ENCODE measurements around the gene KANSL1.
A peak's percentile ranks its signal among the peaks of the same experiment; 100 is the strongest.

KANSL1 gene

DNA sequence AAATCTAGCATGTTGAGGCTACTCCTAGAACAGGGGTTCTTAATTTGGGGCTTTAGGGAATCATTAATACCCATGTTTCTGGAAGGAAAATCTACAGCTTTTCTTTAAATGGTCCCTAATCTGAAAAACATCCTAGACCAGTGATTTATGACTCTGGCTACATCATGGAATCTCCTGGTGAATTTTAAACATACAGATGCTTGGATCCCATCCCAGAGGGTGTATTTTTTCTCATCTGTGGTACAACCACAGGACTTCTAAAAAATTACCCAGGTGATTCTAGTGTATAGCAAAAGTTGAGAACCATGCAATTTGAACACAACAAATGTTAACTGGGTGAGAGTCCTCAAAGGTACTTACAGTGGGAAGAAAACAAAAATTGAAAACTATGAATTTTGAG, 41.5 kb downstream of the KANSL1 start:
- Mint-ChIP-seq H3K9me3 (no peaks in the 10 kb centered on the region), H3K4me1 (ENCODE audit: low read depth) (peaks cover 67% of the 10 kb centered on the region), H3K27ac (no peak overlapping the region), H3K36me3 (ENCODE audit: low read depth) (peaks cover 20% of the 10 kb centered on the region), H3K4me3 (no peak overlapping the region), H3K27me3 (no peaks in the 10 kb centered on the region)
- intact Hi-C loops (cut with micrococcal nuclease): loop anchor here (5.0 kb wide), 1 partner anchor 36 kb away; no protein-coding TSS in a partner anchor

- H3K27ac Mint-ChIP-seq: no peak overlapping the region
- peaks cover 65% of the 10 kb centered on the region for H3K4me1 Mint-ChIP-seq (ENCODE audit: low read depth)
- no peaks in the 10 kb centered on the region for H3K27me3 Mint-ChIP-seq
- intact Hi-C loops (cut with micrococcal nuclease): loop anchor here (5.0 kb wide), 1 partner anchor 37 kb away; no protein-coding TSS in a partner anchor
- no peaks in the 10 kb centered on the region for H3K9me3 Mint-ChIP-seq
- H3K4me3 Mint-ChIP-seq: no peak overlapping the region
- peaks cover 20% of the 10 kb centered on the region for H3K36me3 Mint-ChIP-seq (ENCODE audit: low read depth)
Observed at GRCh38 chr17:46150216-46150963, 42.8 kb downstream of the KANSL1 start.

GRCh38 chr17:46148247-46148646, 45.0 kb downstream of the KANSL1 start:
- intact Hi-C loops (cut with micrococcal nuclease): no loop called here
- no peak overlapping the region for H3K4me3 Mint-ChIP-seq
- H3K36me3 Mint-ChIP-seq (ENCODE audit: low read depth): peaks cover 20% of the 10 kb centered on the region
- H3K4me1 Mint-ChIP-seq (ENCODE audit: low read depth): peaks cover 72% of the 10 kb centered on the region
- H3K27ac Mint-ChIP-seq: peak overlapping the region; percentile 17
- no peaks in the 10 kb centered on the region for H3K9me3 Mint-ChIP-seq
- no peaks in the 10 kb centered on the region for H3K27me3 Mint-ChIP-seq

GRCh38 chr17:46147296-46147695, 45.9 kb downstream of the KANSL1 start:
- Mint-ChIP-seq H3K36me3 (ENCODE audit: low read depth) (peaks cover 20% of the 10 kb centered on the region), H3K27me3 (no peaks in the 10 kb centered on the region), H3K4me3 (no peak overlapping the region), H3K4me1 (ENCODE audit: low read depth) (peaks cover 70% of the 10 kb centered on the region), H3K27ac (no peak overlapping the region), H3K9me3 (no peaks in the 10 kb centered on the region)
- intact Hi-C loops (cut with micrococcal nuclease): no loop called here

GRCh38 chr17:46144246-46144645, 49.0 kb downstream of the KANSL1 start:
- H3K27me3 Mint-ChIP-seq: no peaks in the 10 kb centered on the region
- H3K36me3 Mint-ChIP-seq (ENCODE audit: low read depth): peaks cover 20% of the 10 kb centered on the region
- no peak overlapping the region for H3K4me3 Mint-ChIP-seq
- peaks cover 80% of the 10 kb centered on the region for H3K4me1 Mint-ChIP-seq (ENCODE audit: low read depth)
- no peak overlapping the region for H3K27ac Mint-ChIP-seq
- H3K9me3 Mint-ChIP-seq: no peaks in the 10 kb centered on the region
- intact Hi-C loops (cut with micrococcal nuclease): no loop called here

DNA sequence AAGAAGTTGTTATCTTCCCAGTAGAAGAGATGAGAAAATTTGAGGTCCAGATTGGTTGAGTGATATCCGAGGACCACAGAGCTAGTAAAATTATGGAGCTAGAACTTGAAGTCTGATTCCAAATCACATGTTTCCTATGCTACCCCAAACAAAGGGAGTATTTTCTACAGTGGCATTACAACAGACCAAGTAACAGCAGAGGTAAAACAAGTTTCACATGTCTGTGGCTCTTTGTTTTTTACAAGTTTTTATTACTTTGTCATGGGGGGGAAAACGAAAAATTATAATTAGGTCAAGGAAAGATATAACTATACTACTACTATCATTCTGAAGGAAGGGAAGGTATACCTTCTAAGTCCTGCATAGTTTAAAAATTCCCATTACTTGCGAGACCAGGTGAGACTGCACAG, 49.4 kb downstream of the KANSL1 start:
- no peak overlapping the region for H3K27ac Mint-ChIP-seq
- peaks cover 82% of the 10 kb centered on the region for H3K4me1 Mint-ChIP-seq (ENCODE audit: low read depth)
- H3K9me3 Mint-ChIP-seq: no peaks in the 10 kb centered on the region
- H3K4me3 Mint-ChIP-seq: no peak overlapping the region
- peaks cover 16% of the 10 kb centered on the region for H3K36me3 Mint-ChIP-seq (ENCODE audit: low read depth)
- intact Hi-C loops (cut with micrococcal nuclease): no loop called here
- H3K27me3 Mint-ChIP-seq: no peaks in the 10 kb centered on the region

DNA sequence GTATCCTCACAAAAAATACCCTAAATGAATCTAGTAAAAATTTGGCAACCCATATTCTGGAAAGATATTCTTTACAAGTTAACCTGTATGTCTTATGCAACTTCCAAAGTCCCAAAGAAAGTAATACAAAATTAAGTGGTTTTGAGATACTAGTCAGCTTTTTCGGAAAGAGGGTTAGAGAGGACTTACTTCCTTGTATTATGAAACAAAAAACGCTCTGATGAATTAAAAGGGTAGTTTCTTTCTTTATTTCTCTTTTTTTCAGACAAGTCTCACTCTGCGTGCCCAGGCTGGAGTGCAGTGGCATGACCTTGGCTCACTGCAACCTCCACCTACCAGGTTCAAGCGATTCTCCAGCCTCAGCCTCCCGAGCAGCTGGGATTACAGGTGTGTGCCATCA, 51.6 kb downstream of the KANSL1 start:
- peaks cover 92% of the 10 kb centered on the region for H3K4me1 Mint-ChIP-seq (ENCODE audit: low read depth)
- H3K27ac Mint-ChIP-seq: peak overlapping the region; percentile 69
- no peaks in the 10 kb centered on the region for H3K27me3 Mint-ChIP-seq
- intact Hi-C loops (cut with micrococcal nuclease): no loop called here
- no peaks in the 10 kb centered on the region for H3K36me3 Mint-ChIP-seq (ENCODE audit: low read depth)
- H3K9me3 Mint-ChIP-seq: no peaks in the 10 kb centered on the region
- peak overlapping the region; percentile 6 for H3K4me3 Mint-ChIP-seq

DNA sequence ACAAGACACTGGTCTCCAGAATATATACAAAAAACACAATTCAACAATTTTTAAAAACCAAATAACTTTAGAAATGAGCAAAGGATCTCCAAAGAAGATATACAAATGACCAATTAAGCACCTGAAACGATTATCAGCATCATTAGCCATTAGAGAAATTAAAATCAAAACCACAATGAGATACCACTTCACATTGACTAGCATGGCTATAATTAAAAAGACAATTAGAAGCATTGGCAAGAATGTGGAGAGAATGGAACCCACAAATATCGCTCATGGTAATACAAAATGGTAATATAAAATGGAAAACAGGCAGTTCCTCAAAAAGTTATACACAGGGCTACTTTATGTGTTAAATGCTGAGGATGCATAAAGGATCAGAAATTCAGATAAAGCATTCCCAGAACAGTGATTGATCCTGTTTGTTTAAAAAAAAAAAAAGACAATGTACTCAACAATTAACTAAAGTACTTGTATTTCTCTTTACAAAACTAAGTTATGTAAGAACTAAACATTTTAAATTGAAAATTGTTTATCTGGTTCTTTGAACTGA, 52.5 kb downstream of the KANSL1 start:
- intact Hi-C loops (cut with micrococcal nuclease): no loop called here
- no peak overlapping the region for H3K27ac Mint-ChIP-seq
- no peaks in the 10 kb centered on the region for H3K27me3 Mint-ChIP-seq
- H3K4me1 Mint-ChIP-seq (ENCODE audit: low read depth): peaks cover 93% of the 10 kb centered on the region
- H3K36me3 Mint-ChIP-seq (ENCODE audit: low read depth): no peaks in the 10 kb centered on the region
- H3K4me3 Mint-ChIP-seq: no peak overlapping the region
- H3K9me3 Mint-ChIP-seq: no peaks in the 10 kb centered on the region

DNA sequence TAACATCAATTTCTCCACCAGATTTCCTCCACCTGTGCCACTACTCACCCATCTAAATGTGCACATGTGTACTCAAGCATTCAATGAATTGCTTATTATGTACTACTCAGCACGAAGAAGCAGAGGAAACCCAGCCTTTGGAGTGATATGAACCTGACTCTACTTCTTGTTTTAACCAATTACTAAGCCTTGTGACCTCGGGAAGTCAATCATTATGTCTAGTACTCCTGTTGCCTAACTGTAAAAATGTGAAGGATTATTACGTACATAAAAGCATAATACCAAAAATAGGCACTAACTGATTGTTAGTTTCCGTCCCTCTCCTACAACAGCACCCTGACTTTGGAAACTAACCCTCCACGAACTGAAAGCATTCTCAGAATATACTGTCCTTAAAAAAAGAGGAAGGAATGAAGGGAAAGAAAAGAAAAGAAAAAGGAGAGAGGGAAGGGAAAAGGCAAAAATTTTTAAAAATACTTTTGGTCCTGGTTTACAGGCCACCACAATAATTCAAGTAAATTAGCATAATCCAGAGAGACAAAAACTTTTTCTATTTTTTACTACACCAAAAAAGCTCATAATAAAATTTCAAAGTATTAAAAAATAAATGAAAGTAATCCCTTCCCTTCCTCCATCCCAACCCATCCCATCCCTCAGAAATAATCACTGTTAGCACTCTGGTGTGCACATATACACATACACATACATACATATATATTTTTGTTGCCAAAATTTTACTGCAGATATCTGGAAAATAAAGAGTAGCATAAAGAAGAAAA, 53.6 kb downstream of the KANSL1 start:
- Mint-ChIP-seq H3K9me3 (no peaks in the 10 kb centered on the region), H3K27me3 (no peaks in the 10 kb centered on the region), H3K4me1 (ENCODE audit: low read depth) (peaks cover 85% of the 10 kb centered on the region), H3K4me3 (peak overlapping the region; percentile 40), H3K27ac (peak overlapping the region; percentile 35), H3K36me3 (ENCODE audit: low read depth) (no peaks in the 10 kb centered on the region)
- intact Hi-C loops (cut with micrococcal nuclease): no loop called here

DNA sequence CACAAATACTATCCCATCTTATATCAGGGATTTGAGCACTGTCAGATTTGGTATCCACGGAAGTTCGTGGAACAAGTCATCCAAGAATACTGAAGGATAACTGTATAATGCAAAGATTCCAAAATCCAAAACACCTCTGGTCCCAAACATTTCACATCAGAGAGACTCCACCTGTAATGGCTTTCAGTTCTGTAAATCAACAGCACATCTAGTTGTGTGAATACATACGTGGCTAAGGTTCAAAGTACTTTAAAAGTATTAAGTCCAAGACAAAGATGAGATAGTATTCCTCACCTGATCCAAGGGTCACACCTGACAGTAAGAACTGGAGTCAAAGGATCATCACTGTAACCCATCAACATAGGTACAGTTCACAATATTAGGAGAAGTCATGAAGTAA, 54.8 kb downstream of the KANSL1 start:
- Mint-ChIP-seq H3K9me3 (no peaks in the 10 kb centered on the region), H3K4me1 (ENCODE audit: low read depth) (peaks cover 83% of the 10 kb centered on the region), H3K27me3 (no peaks in the 10 kb centered on the region), H3K36me3 (ENCODE audit: low read depth) (peaks cover 1% of the 10 kb centered on the region), H3K27ac (no peak overlapping the region), H3K4me3 (no peak overlapping the region)
- intact Hi-C loops (cut with micrococcal nuclease): no loop called here

DNA sequence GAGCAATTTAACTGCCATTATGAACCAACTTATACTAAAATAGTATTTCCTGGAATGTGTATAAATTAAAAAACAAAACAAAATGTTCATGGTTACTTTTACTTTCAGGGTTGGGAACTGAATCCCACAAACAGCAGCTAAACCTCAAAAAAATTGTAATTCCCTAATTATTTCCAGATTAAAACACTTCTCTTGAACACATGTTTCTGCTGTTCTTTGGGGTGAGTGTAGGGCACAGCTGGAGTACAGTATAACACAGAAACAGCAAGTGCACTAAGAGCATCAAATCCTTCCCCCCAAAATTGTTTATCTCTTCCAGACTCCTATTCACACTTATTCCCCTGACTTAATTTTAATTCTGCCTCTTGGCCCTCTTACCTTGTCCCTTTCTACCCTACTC, 56.4 kb downstream of the KANSL1 start:
- H3K9me3 Mint-ChIP-seq: no peaks in the 10 kb centered on the region
- H3K27ac Mint-ChIP-seq: no peak overlapping the region
- peaks cover 12% of the 10 kb centered on the region for H3K36me3 Mint-ChIP-seq (ENCODE audit: low read depth)
- no peak overlapping the region for H3K4me3 Mint-ChIP-seq
- intact Hi-C loops (cut with micrococcal nuclease): no loop called here
- H3K27me3 Mint-ChIP-seq: no peaks in the 10 kb centered on the region
- H3K4me1 Mint-ChIP-seq (ENCODE audit: low read depth): peaks cover 83% of the 10 kb centered on the region

DNA sequence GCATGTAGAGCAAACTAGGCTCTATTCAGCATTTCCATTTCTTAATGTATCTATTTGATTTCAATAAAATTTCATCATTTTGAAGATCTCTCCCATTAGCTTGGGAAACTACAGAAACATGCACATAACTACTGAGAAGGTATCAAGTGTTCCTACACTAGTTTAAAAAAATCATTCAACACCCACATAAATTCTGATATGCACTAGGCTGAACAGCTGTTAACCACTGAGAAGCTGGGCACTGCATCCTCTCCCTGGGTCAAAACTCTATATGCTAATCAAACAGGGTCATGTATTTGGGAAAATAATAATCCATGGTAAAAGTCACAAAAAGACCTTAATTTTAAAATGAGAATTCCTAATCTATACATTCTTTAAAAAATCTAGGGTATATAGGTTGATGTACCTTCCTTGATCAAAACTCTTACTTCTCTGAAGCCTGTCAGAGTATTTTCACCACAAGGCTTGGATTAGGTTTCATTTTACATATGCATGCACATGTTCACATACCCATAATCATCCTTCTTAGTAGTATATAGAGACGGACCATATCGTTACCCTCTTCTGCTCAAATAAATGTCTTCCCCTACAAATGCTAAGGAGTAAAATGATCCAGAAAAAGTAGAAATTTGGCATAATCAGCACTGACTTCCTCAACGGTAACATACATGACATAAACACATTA, 57.2 kb downstream of the KANSL1 start:
- H3K36me3 Mint-ChIP-seq (ENCODE audit: low read depth): peaks cover 12% of the 10 kb centered on the region
- no peaks in the 10 kb centered on the region for H3K27me3 Mint-ChIP-seq
- H3K9me3 Mint-ChIP-seq: no peaks in the 10 kb centered on the region
- no peak overlapping the region for H3K27ac Mint-ChIP-seq
- H3K4me1 Mint-ChIP-seq (ENCODE audit: low read depth): peaks cover 78% of the 10 kb centered on the region
- intact Hi-C loops (cut with micrococcal nuclease): no loop called here
- no peak overlapping the region for H3K4me3 Mint-ChIP-seq

DNA sequence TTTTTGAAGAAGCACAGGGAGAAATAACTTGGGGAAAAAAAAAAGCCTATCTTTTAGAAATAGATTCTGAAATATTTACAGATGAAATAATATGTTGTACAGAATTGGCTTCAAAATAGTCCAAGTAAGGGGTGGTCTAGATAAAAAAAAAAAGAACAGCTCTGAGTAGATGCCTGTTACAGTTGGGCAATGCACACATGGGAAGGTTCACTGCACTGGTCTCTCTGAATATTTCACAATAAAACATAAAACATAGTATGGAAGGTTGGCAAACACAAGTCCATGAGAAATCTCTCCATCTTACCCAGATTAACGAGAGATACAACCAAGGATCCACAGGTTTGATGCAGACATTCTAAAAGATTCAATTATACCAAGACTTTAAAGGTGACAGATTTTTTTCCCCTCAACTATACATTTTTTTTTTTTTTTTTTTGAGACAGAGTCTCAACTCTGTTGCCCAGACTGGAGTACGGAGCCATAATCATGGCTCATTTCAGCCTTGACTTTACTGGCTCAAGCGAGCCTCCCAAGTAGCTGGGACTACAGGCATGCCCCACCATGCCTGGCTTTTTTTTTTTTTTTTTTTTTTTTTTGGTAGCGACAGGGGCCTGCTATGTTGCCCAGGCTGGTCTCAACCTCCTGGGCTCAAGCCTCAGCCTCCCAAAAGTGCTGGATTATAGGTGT, 58.0 kb downstream of the KANSL1 start:
- peaks cover 77% of the 10 kb centered on the region for H3K4me1 Mint-ChIP-seq (ENCODE audit: low read depth)
- H3K36me3 Mint-ChIP-seq (ENCODE audit: low read depth): peaks cover 12% of the 10 kb centered on the region
- intact Hi-C loops (cut with micrococcal nuclease): no loop called here
- H3K27me3 Mint-ChIP-seq: no peaks in the 10 kb centered on the region
- H3K27ac Mint-ChIP-seq: peak overlapping the region; percentile 3
- no peak overlapping the region for H3K4me3 Mint-ChIP-seq
- H3K9me3 Mint-ChIP-seq: no peaks in the 10 kb centered on the region
